Measurements from ENCODE around the gene NEBL.
A peak's percentile ranks its signal among the peaks of the same experiment; 100 is the strongest.

Gene NEBL

GRCh38 chr10:20778008-20778757 is 118.9 kb downstream of the NEBL start:
- DNase-seq, result no peak

GRCh38 chr10:20776384-20777118 is 120.6 kb downstream of the NEBL start:
- DNase-seq, result no peak

- no peak for DNase-seq
Measured at GRCh38 chr10:20771051-20771450, 126.1 kb downstream of the NEBL start.

- no peak for DNase-seq
Measured at GRCh38 chr10:20769481-20769880, 127.6 kb downstream of the NEBL start.

GRCh38 chr10:20768843-20769242 is 128.3 kb downstream of the NEBL start:
- DNase-seq, result peak in 1 of 2 donors; percentile 26

GRCh38 chr10:20767028-20767427 is 130.1 kb downstream of the NEBL start:
- no peak for DNase-seq

GRCh38 chr10:20765066-20765465 is 132.0 kb downstream of the NEBL start:
- no peak for DNase-seq

- DNase-seq, result no peak
Measured at GRCh38 chr10:20760460-20760859, 136.7 kb downstream of the NEBL start.

GRCh38 chr10:20748551-20748950 is 148.6 kb downstream of the NEBL start:
- no peak for DNase-seq

- DNase-seq, result no peak
Measured at GRCh38 chr10:20747782-20748181, 149.3 kb downstream of the NEBL start.

GRCh38 chr10:20746856-20747255 is 150.3 kb downstream of the NEBL start:
- DNase-seq, result no peak

GRCh38 chr10:20745556-20746375 is 151.3 kb downstream of the NEBL start:
- DNase-seq, result no peak

- no peak for DNase-seq
Measured at GRCh38 chr10:20744821-20745220, 152.3 kb downstream of the NEBL start.

- DNase-seq, result no peak
Measured at GRCh38 chr10:20743942-20744341, 153.2 kb downstream of the NEBL start.

- DNase-seq, result no peak
Measured at GRCh38 chr10:20742737-20743541, 154.2 kb downstream of the NEBL start.

- DNase-seq, result no peak
Measured at GRCh38 chr10:20740120-20740519, 157.0 kb downstream of the NEBL start.

GRCh38 chr10:20737107-20737506 is 160.0 kb downstream of the NEBL start:
- no peak for DNase-seq
